CD4-positive, alpha-beta T cell treated with Interleukin-4 for 1 hour (primary cell): ENCODE results near the gene CDC42BPB.
"Not testable (repeated sequence)": the region's sequence is repeated elsewhere in the genome, so short reads cannot be mapped to it uniquely, and the experiment has no call there.

Experiments
- DNase-seq, 2 donors: peaks; one replicate each; pipeline ENCODE4 v3.0.0-alpha.2; 2020 to 2022

The CDC42BPB gene

GRCh38 chr14:102907980-102908730 is 149.2 kb downstream of the CDC42BPB start:
- no peak for DNase-seq

GRCh38 chr14:102907303-102907844 is 150.0 kb downstream of the CDC42BPB start:
- peak in 1 of 2 donors; percentile 28 for DNase-seq

- no peak for DNase-seq
Measured at GRCh38 chr14:102906616-102907302, 150.6 kb downstream of the CDC42BPB start.

GRCh38 chr14:102905116-102906108 is 151.9 kb downstream of the CDC42BPB start:
- no peak for DNase-seq

GRCh38 chr14:102903889-102904512 is 153.3 kb downstream of the CDC42BPB start:
- DNase-seq = no peak

GRCh38 chr14:102903248-102903888 is 154.0 kb downstream of the CDC42BPB start:
- DNase-seq = no peak

GRCh38 chr14:102902523-102903247 is 154.7 kb downstream of the CDC42BPB start:
- no peak for DNase-seq

GRCh38 chr14:102902086-102902485 is 155.3 kb downstream of the CDC42BPB start:
- no peak for DNase-seq

GRCh38 chr14:102901633-102902032 is 155.7 kb downstream of the CDC42BPB start:
- DNase-seq = peak in 1 of 2 donors; percentile 72

- DNase-seq = peak; percentile 12 to 62
Measured at GRCh38 chr14:102900631-102901571, 156.4 kb downstream of the CDC42BPB start.

- no peak for DNase-seq
Measured at GRCh38 chr14:102899516-102899900, 157.8 kb downstream of the CDC42BPB start.

GRCh38 chr14:102898776-102899515 is 158.4 kb downstream of the CDC42BPB start:
- DNase-seq = peak in 1 of 2 donors; percentile 35

- no peak for DNase-seq
Measured at GRCh38 chr14:102898298-102898697, 159.1 kb downstream of the CDC42BPB start.

- DNase-seq = no peak
Measured at GRCh38 chr14:102897299-102898027, 159.9 kb downstream of the CDC42BPB start.

GRCh38 chr14:102896735-102897134 is 160.6 kb downstream of the CDC42BPB start:
- DNase-seq = not testable (repeated sequence)

- DNase-seq = no peak
Measured at GRCh38 chr14:102893452-102893851, 163.9 kb downstream of the CDC42BPB start.

- no peak for DNase-seq
Measured at GRCh38 chr14:102892651-102893050, 164.7 kb downstream of the CDC42BPB start.

GRCh38 chr14:102891556-102891955 is 165.8 kb downstream of the CDC42BPB start:
- no peak for DNase-seq
